GM23338 (cell line): Measurements from ENCODE around the gene DFFB.

Experiments
- CREB1 ChIP-seq: fragments of 250-450 bp; sonication (Bioruptor Pico); IDR thresholded peaks from 2 replicates; pipeline ENCODE4 v1.5.0; 2020; ENCODE audit warnings: low read depth, mild to moderate bottlenecking, moderate library complexity
- CTCF ChIP-seq, 2 experiments: fragments of 200-600 bp in 1 of 2; sonication (generic) in 1 of 2; conservative IDR thresholded peaks; 2 replicates each; pipeline versions ENCODE4 v1.5.1 to v1.6.1; 2016 to 2017; ENCODE audit warnings: antibody characterized with exemption in 2 of 2, low read depth in 2 of 2, mild to moderate bottlenecking in 2 of 2, moderate library complexity in 1 of 2
- ETS1 ChIP-seq: IDR thresholded peaks from 2 replicates; pipeline ENCODE4 v1.6.1; 2016; ENCODE audit warnings: antibody characterized with exemption
- EZH2 ChIP-seq: fragments of 200-600 bp; sonication (generic); IDR thresholded peaks from one replicate; pipeline ENCODE4 v1.8.0; 2017; ENCODE audit warnings: antibody characterized with exemption, mild to moderate bottlenecking, low read depth; ENCODE audit not compliant: unreplicated experiment
- EZH2phosphoT487 ChIP-seq: fragments of 200-600 bp; sonication (generic); IDR thresholded peaks from one replicate; pipeline ENCODE4 v1.8.1; 2018; ENCODE audit warnings: antibody characterized with exemption; ENCODE audit not compliant: unreplicated experiment
- JUNB ChIP-seq: IDR thresholded peaks from one replicate; pipeline ENCODE4 v1.6.1; 2016; ENCODE audit warnings: antibody characterized with exemption; ENCODE audit not compliant: unreplicated experiment
- NANOG ChIP-seq: IDR thresholded peaks from 2 replicates; pipeline ENCODE4 v1.6.1; 2016; ENCODE audit warnings: antibody characterized with exemption, borderline replicate concordance
- POLR2AphosphoS5 ChIP-seq: IDR thresholded peaks from 2 replicates; pipeline ENCODE4 v1.6.1; 2016; ENCODE audit warnings: antibody characterized with exemption, low read depth
- REST ChIP-seq: IDR thresholded peaks from one replicate; pipeline ENCODE4 v1.6.1; 2018; ENCODE audit warnings: antibody characterized with exemption; ENCODE audit not compliant: unreplicated experiment

- TF ChIP-seq CTCF (conservative IDR thresholded peaks at IDR 0.05; ENCODE audit: low read depth in 2 of 2), result no peak
- no peak for TF ChIP-seq POLR2AphosphoS5
- TF ChIP-seq EZH2, result no peak
- no peak for TF ChIP-seq CREB1 (CRISPR knock-in tag)
- no peak for TF ChIP-seq REST
- TF ChIP-seq EZH2phosphoT487, result no peak
- TF ChIP-seq NANOG, result no peak
- no peak for TF ChIP-seq ETS1
- no peak for TF ChIP-seq JUNB
Measured at GRCh38 chr1:3910049-3910731, 52.9 kb downstream of the DFFB start.
